Gastrocnemius medialis (tissue), 4 donors: ENCODE data around the gene ESYT2.

Source experiments
- CTCF ChIP-seq, 5 experiments: fragments of 450-650 bp in 3 of 5; fragments of 200-600 bp in 2 of 5; sonication (generic) in 2 of 5; IDR thresholded peaks in 4 of 5; conservative IDR thresholded peaks in 1 of 5; 1 replicate in 4 of 5; 2 replicates in 1 of 5; pipeline ENCODE4 v1.5.1; 2016 to 2019; ENCODE audit warnings: antibody characterized with exemption in 5 of 5, mild to moderate bottlenecking in 3 of 5, moderate library complexity in 3 of 5
- POLR2A ChIP-seq, 2 donors: fragments of 450-650 bp; IDR thresholded peaks; one replicate each; pipeline ENCODE4 v1.6.1; 2017; ENCODE audit warnings: antibody characterized with exemption in 2 of 2, mild to moderate bottlenecking in 2 of 2, moderate library complexity in 2 of 2

GRCh38 chr7:158869876-158870275 lies 40.6 kb upstream of the ESYT2 start:
- no peak for TF ChIP-seq CTCF (IDR thresholded peaks at IDR 0.05 in 4 of 5, conservative IDR thresholded peaks at IDR 0.05 in 1 of 5)
- no peak for TF ChIP-seq POLR2A (IDR thresholded peaks at IDR 0.05)
